IMR-90 (cell line): ENCODE results near the gene ZBTB40. TPM values are rescaled to one million over a fixed set of nuclear protein-coding genes. Genes with fewer than 3 reads are reported as not detected.
A peak's percentile ranks its signal among the peaks of the same experiment; 100 is the strongest.

Experiments
- ATAC-seq: fragments of 200-7000 bp; cut with Tn5 transposase; 2 replicates; pipeline ENCODE4 v1.9.1; 2020; ENCODE audit warnings: low read depth, mild to moderate bottlenecking, moderate library complexity
- BruUV-seq: library from RNA; stranded (reverse); fragments of 400-500 nt; replicated peaks from 2 replicates; lab custom pipeline; 2021; lab: Mats Ljungman, UMichigan
- CTCF ChIA-PET: fragments of 300-600 bp; formaldehyde crosslinking; extraction: SDS; loops from one replicate; lab custom pipeline; 2021; ENCODE audit warnings: antibody characterized with exemption; lab: Yijun Ruan, JAX
- POLR2A ChIA-PET: fragments of 300-600 bp; sonication (Branson Sonifier 250); formaldehyde crosslinking; loops from one replicate; lab custom pipeline; 2022; ENCODE audit warnings: antibody characterized with exemption; ENCODE audit not compliant: unreplicated experiment; lab: Charles Lee
- DNase-seq: peaks from one replicate; pipeline ENCODE4 v3.0.0; 2013
- H2AFZ ChIP-seq: replicated peaks from 2 replicates; pipeline ENCODE3; 2013; ENCODE audit warnings: low read length, mild to moderate bottlenecking; ENCODE audit not compliant: poor library complexity
- H2AK5ac ChIP-seq: 2 replicates; pipeline ENCODE4 v1.6.1; 2013; ENCODE audit warnings: low read depth, low read length, inconsistent platforms
- H2AK9ac ChIP-seq: replicated peaks from 2 replicates; pipeline ENCODE3; 2013; ENCODE audit warnings: mild to moderate bottlenecking, low read depth, low read length, moderate library complexity; ENCODE audit not compliant: poor library complexity
- H2BK120ac ChIP-seq: 2 replicates; pipeline ENCODE4 v1.6.1; 2013; ENCODE audit warnings: low read depth, low read length, inconsistent platforms
- H2BK15ac ChIP-seq: 3 replicates; pipeline ENCODE4 v1.6.1; 2013; ENCODE audit warnings: low read depth, low read length, inconsistent platforms
- H2BK20ac ChIP-seq: 2 replicates; pipeline ENCODE4 v1.6.1; 2013; ENCODE audit warnings: low read depth, mild to moderate bottlenecking, inconsistent platforms, low read length, moderate library complexity
- H2BK5ac ChIP-seq: 2 replicates; pipeline ENCODE4 v1.6.1; 2013; ENCODE audit warnings: mild to moderate bottlenecking, low read depth, low read length, inconsistent platforms; ENCODE audit not compliant: poor library complexity, severe bottlenecking
- H3K14ac ChIP-seq: replicated peaks from 2 replicates; pipeline ENCODE4 v1.6.1; 2013; ENCODE audit warnings: low read depth, low read length, inconsistent platforms
- H3K18ac ChIP-seq: 2 replicates; pipeline ENCODE4 v1.6.1; 2013; ENCODE audit warnings: low read depth, low read length, control low read depth
- H3K23ac ChIP-seq: 2 replicates; pipeline ENCODE4 v1.6.1; 2013; ENCODE audit warnings: low read depth, low read length, inconsistent platforms
- H3K27ac ChIP-seq: 2 replicates; pipeline ENCODE4 v1.5.1; 2013; ENCODE audit warnings: mild to moderate bottlenecking, control low read depth, low read length; ENCODE audit not compliant: insufficient read depth
- H3K27me3 ChIP-seq: 2 replicates; pipeline ENCODE4 v1.6.1; 2013; ENCODE audit warnings: low read length; ENCODE audit not compliant: control insufficient read depth, insufficient read depth
- H3K36me3 ChIP-seq: 2 replicates; pipeline ENCODE4 v1.6.1; 2013; ENCODE audit warnings: low read length, mixed read lengths; ENCODE audit not compliant: control insufficient read depth, insufficient read depth
- H3K4ac ChIP-seq: 2 replicates; pipeline ENCODE4 v1.6.1; 2013; ENCODE audit warnings: low read depth, low read length, inconsistent platforms
- H3K4me1 ChIP-seq: 2 replicates; pipeline ENCODE4 v1.6.1; 2013; ENCODE audit warnings: low read length, mixed read lengths; ENCODE audit not compliant: control insufficient read depth, insufficient read depth
- H3K4me2 ChIP-seq: 2 replicates; pipeline ENCODE4 v1.6.1; 2013; ENCODE audit warnings: low read depth, mild to moderate bottlenecking, control low read depth, low read length, moderate library complexity
- H3K4me3 ChIP-seq: 2 replicates; pipeline ENCODE4 v1.5.1; 2013; ENCODE audit warnings: low read depth, mild to moderate bottlenecking, control low read depth, low read length, moderate library complexity; ENCODE audit not compliant: insufficient read depth
- H3K56ac ChIP-seq: 2 replicates; pipeline ENCODE4 v1.6.1; 2013; ENCODE audit warnings: low read length, inconsistent platforms; ENCODE audit not compliant: insufficient read depth; ENCODE audit errors: extremely low read depth
- H3K79me1 ChIP-seq, 2 experiments: 2 replicates each; pipeline ENCODE4 v1.6.1; 2013; ENCODE audit warnings: low read length in 2 of 2, inconsistent platforms in 1 of 2, low read depth in 1 of 2
- H3K9ac ChIP-seq: 2 replicates; pipeline ENCODE4 v1.6.1; 2013; ENCODE audit warnings: low read depth, low read length, control low read depth
- H3K9me1 ChIP-seq: 2 replicates; pipeline ENCODE4 v1.6.1; 2013; ENCODE audit warnings: low read length, inconsistent platforms; ENCODE audit not compliant: insufficient read depth
- H3K9me3 ChIP-seq: 2 replicates; pipeline ENCODE4 v1.6.1; 2013; ENCODE audit warnings: low read length; ENCODE audit not compliant: control insufficient read depth, insufficient read depth
- H4K20me1 ChIP-seq: 2 replicates; pipeline ENCODE4 v1.6.1; 2013; ENCODE audit warnings: low read length, inconsistent platforms; ENCODE audit not compliant: insufficient read depth
- H4K5ac ChIP-seq: 2 replicates; pipeline ENCODE4 v1.6.1; 2013; ENCODE audit warnings: mild to moderate bottlenecking, low read depth, low read length, control low read depth
- H4K8ac ChIP-seq, 2 experiments: 2 replicates each; pipeline ENCODE4 v1.6.1; 2013; ENCODE audit warnings: low read depth in 2 of 2, low read length in 2 of 2, control low read depth in 1 of 2, inconsistent platforms in 1 of 2
- H4K91ac ChIP-seq: 2 replicates; pipeline ENCODE4 v1.6.1; 2013; ENCODE audit warnings: low read depth, low read length, inconsistent platforms; ENCODE audit not compliant: insufficient read depth
- BHLHE40 ChIP-seq: fragments of 150-350 bp; IDR thresholded peaks from 2 replicates; pipeline ENCODE4 v1.6.1; 2016; ENCODE audit warnings: mild to moderate bottlenecking, low read depth, low read length
- CTCF ChIP-seq: conservative IDR thresholded peaks from 2 replicates; pipeline ENCODE4 v1.5.1; 2012; ENCODE audit warnings: mild to moderate bottlenecking, low read depth, low read length, improper control_type of control experiment
- ELK1 ChIP-seq: fragments of 150-350 bp; IDR thresholded peaks from 2 replicates; pipeline ENCODE4 v1.6.1; 2016; ENCODE audit warnings: low read depth, mild to moderate bottlenecking, low read length, moderate library complexity, borderline replicate concordance
- MAFK ChIP-seq: IDR thresholded peaks from 2 replicates; pipeline ENCODE4 v1.6.1; 2012; ENCODE audit warnings: low read depth, low read length, improper control_type of control experiment
- MAZ ChIP-seq: IDR thresholded peaks from 2 replicates; pipeline ENCODE4 v1.6.1; 2012; ENCODE audit warnings: low read depth, mild to moderate bottlenecking, low read length, improper control_type of control experiment, moderate library complexity, borderline replicate concordance
- MXI1 ChIP-seq: IDR thresholded peaks from 2 replicates; pipeline ENCODE4 v1.6.1; 2012; ENCODE audit warnings: low read depth, mild to moderate bottlenecking, low read length, moderate library complexity, borderline replicate concordance
- POLR2A ChIP-seq: IDR thresholded peaks from 2 replicates; pipeline ENCODE4 v1.6.1; 2012; ENCODE audit warnings: mild to moderate bottlenecking, low read depth, low read length
- RAD21 ChIP-seq: IDR thresholded peaks from 2 replicates; pipeline ENCODE4 v1.6.1; 2012; ENCODE audit warnings: low read length, improper control_type of control experiment
- RFX5 ChIP-seq: IDR thresholded peaks from 2 replicates; pipeline ENCODE4 v1.8.0; 2012; ENCODE audit warnings: low read depth, mild to moderate bottlenecking, low read length, moderate library complexity
- SMC3 ChIP-seq: fragments of 150-350 bp; IDR thresholded peaks from 2 replicates; pipeline ENCODE4 v1.6.1; 2016; ENCODE audit warnings: low read depth, mild to moderate bottlenecking, antibody characterized with exemption, low read length, moderate library complexity
- USF2 ChIP-seq: fragments of 150-350 bp; IDR thresholded peaks from 2 replicates; pipeline ENCODE4 v1.6.1; 2017; ENCODE audit warnings: mild to moderate bottlenecking, antibody characterized with exemption, low read length, low read depth
- WGBS, 2 experiments: methylation state at CpG; one replicate each; pipeline versions ENCODE4 v1.1.5 to v1.1.7; 2013; ENCODE audit warnings: missing lambda C conversion rate in 2 of 2; ENCODE audit not compliant: insufficient read length in 1 of 2; ENCODE audit errors: extremely low coverage in 2 of 2; 5-methylcytosine and 5-hydroxymethylcytosine counted together
- dilution Hi-C: fragments of 300-500 bp; cut with HindIII; formaldehyde crosslinking; loops from one replicate; pipeline ENCODE4 v1.14.3; 2018; ENCODE audit warnings: low sequenced_read_pairs; ENCODE audit not compliant: unreplicated experiment
- in situ Hi-C: fragments of 300-500 bp; cut with MboI; formaldehyde crosslinking; loops from 3 replicates; pipeline ENCODE4 v1.14.3; 2019; ENCODE audit warnings: low sequenced_read_pairs, inconsistent platforms, mixed read lengths
- intact Hi-C: fragments of 100-400 bp; cut with micrococcal nuclease; formaldehyde crosslinking; loops from 2 replicates; pipeline ENCODE4 v1.10.0; 2022
- polyA plus RNA-seq, 3 experiments: library from polyadenylated mRNA; depleted of rRNA; stranded (reverse); fragments of >200 nt; gene quantifications; 2 replicates each; pipeline ENCODE4 v1.2.3, GENCODE V29; 2012; ENCODE audit warnings: low replicate concordance in 1 of 3
- total RNA-seq: library from RNA; depleted of rRNA; stranded (reverse); fragments of >200 nt; gene quantifications from 2 replicates; pipeline ENCODE4 v1.2.3, GENCODE V29; 2012

The ZBTB40 gene
- total and polyA plus RNA-seq, 2 of the 4 experiments (the other 2 are of a cell fraction): 6.0 to 9.7 TPM

GRCh38 chr1:22536506-22536905 lies 84.9 kb downstream of the ZBTB40 start:
- ATAC-seq (no peak), DNase-seq (peak; percentile 26)
- Histone ChIP-seq H3K14ac (no peak overlapping the region), H3K56ac (no peak overlapping the region), H2BK20ac (no peak overlapping the region), H2AK9ac (no peak overlapping the region), H3K4me2 (no peak overlapping the region), H3K18ac (no peak overlapping the region), H4K20me1 (no peaks in the 10 kb centered on the region), H2BK120ac (no peak overlapping the region), H3K9ac (no peak overlapping the region), H3K27ac (no peak overlapping the region), H2BK5ac (no peak overlapping the region), H2AK5ac (no peak overlapping the region), H3K4ac (no peak overlapping the region), H3K23ac (no peak overlapping the region), H3K79me1 (no peaks in the 10 kb centered on the region), H4K5ac (no peak overlapping the region), H4K91ac (no peak overlapping the region), H3K4me3 (no peak overlapping the region), H2BK15ac (no peak overlapping the region), H2AFZ (no peak overlapping the region), H4K8ac (no peak overlapping the region), H3K36me3 (0 out of 2 replicates have a peak, but pooled peaks cover 1% of the 10 kb centered on the region), H3K4me1 (no peaks in the 10 kb centered on the region), H3K9me3 (no peaks in the 10 kb centered on the region), H3K27me3 (peaks cover 1% of the 10 kb centered on the region; the same call in 1 of the 2 replicates), H3K9me1 (no peaks in the 10 kb centered on the region; the same call in 1 of the 2 replicates)
- dilution Hi-C loops (no loop called here), intact Hi-C loops (no loop called here), in situ Hi-C loops (no loop called here)
- WGBS, 2 experiments: 75% methylated on average over 2 of the region's 7 CpGs; no CpG with 5 or more reads in 1 of the 2 experiments
- no TSS peak for BruUV-seq
- POLR2A ChIA-PET: no interaction called here
- TF ChIP-seq RFX5: no peak
- no peak for TF ChIP-seq BHLHE40
- TF ChIP-seq MXI1: no peak
- TF ChIP-seq RAD21: no peak
- TF ChIP-seq POLR2A: no peak
- no peak for TF ChIP-seq ELK1
- no peak for TF ChIP-seq CTCF
- TF ChIP-seq MAZ: no peak
- TF ChIP-seq USF2: no peak
- TF ChIP-seq SMC3: no peak
- no peak for TF ChIP-seq MAFK
- CTCF ChIA-PET: no interaction called here
